Ovary (tissue), 3 donors: Measurements from ENCODE around the gene PITPNB.
A peak's percentile ranks its signal among the peaks of the same experiment; 100 is the strongest.

ENCODE experiments used
- EP300 ChIP-seq: sonication (generic); formaldehyde crosslinking; IDR thresholded peaks from one replicate; pipeline ENCODE4 v1.6.1; 2017; ENCODE audit warnings: antibody characterized with exemption
- TF ChIP-seq, protein P1 (sequence below), 3 donors: fragments of 450-650 bp in 2 of 3; fragments of 200-600 bp in 1 of 3; IDR thresholded peaks; one replicate each; pipeline versions ENCODE4 v1.5.1 to v1.8.0; 2016 to 2022; ENCODE audit warnings: antibody characterized with exemption in 3 of 3, mild to moderate bottlenecking in 1 of 3
- donor health status: DM: no; HTN: no; CAD: no.

DNA sequence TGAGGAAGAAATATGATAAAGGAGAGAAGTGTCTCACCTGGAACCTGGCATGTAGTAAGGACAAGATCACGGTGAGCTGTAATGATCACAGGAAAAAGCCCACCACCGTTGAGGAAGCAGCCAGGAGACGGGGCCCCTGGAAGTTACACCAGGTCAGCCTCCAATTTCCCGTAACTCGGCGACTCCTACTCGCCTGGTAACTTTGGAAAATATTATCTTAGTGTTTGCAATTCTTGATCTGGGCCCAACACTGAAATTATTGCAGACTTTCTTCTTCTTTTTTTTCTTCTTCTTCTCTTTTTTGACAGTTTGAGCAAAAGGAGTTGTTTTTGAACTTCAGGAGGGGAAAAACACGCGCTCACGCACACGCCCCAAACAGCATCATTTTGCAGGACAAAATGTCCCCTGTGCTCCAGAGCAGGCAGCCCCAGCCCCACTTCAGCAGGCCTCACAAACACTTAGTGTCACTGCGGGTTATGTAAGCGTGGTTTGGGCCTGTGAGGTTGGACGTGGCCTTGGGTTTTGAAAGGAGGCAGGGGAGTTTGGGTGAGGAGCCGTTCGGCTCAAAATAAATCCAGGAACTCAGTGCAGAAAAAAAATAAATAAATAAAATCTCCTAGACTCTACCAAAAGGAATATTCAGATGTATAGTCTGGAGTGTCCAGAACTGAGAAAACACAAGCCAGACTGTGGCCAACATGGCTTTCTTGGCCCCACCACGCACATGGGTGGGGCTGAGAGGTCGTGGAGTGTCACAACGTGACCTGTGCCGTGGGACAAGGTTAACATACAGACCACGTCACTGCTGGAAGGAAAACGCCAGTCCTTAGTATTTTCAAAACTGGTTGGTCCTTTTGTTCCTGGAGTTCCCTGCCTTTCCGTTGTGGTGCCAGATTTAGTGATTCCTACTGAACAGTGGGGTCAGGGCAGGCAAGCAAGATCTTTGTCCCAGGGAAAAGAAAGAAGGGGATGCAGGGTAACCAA lies 91.2 kb downstream of the PITPNB start:
- TF ChIP-seq, protein P1, sequence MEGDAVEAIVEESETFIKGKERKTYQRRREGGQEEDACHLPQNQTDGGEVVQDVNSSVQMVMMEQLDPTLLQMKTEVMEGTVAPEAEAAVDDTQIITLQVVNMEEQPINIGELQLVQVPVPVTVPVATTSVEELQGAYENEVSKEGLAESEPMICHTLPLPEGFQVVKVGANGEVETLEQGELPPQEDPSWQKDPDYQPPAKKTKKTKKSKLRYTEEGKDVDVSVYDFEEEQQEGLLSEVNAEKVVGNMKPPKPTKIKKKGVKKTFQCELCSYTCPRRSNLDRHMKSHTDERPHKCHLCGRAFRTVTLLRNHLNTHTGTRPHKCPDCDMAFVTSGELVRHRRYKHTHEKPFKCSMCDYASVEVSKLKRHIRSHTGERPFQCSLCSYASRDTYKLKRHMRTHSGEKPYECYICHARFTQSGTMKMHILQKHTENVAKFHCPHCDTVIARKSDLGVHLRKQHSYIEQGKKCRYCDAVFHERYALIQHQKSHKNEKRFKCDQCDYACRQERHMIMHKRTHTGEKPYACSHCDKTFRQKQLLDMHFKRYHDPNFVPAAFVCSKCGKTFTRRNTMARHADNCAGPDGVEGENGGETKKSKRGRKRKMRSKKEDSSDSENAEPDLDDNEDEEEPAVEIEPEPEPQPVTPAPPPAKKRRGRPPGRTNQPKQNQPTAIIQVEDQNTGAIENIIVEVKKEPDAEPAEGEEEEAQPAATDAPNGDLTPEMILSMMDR (IDR thresholded peaks at IDR 0.05) = no peak
- TF ChIP-seq EP300 = peak; percentile 85
